Spleen (tissue), 7 donors: Measurements from ENCODE around the gene DUSP18.

Source experiments
- CTCF ChIP-seq, 11 experiments: fragments of 200-600 bp in 7 of 11; fragments of 450-650 bp in 4 of 11; sonication (generic) in 4 of 11; IDR thresholded peaks in 8 of 11; conservative IDR thresholded peaks in 3 of 11; 1 replicate in 7 of 11; 2 replicates in 4 of 11; pipeline versions ENCODE4 v1.4.0 to v1.8.0; 2016 to 2021; ENCODE audit warnings: antibody characterized with exemption in 11 of 11, inconsistent platforms in 4 of 11, mild to moderate bottlenecking in 1 of 11
- POLR2A ChIP-seq, 3 donors: fragments of 450-650 bp; IDR thresholded peaks; one replicate each; pipeline ENCODE4 v1.5.1; 2017; ENCODE audit warnings: antibody characterized with exemption in 3 of 3, mild to moderate bottlenecking in 1 of 3
- POLR2AphosphoS5 ChIP-seq, 3 donors: sonication (generic); formaldehyde crosslinking; IDR thresholded peaks; one replicate each; pipeline ENCODE4 v1.5.1; 2017; ENCODE audit warnings: antibody characterized with exemption in 3 of 3
- donor health status: DM: no; HTN: no; CAD: no; lungs with moderate emphysema.
- donor health status: DM: no; HTN: no; CAD: no.
- donor health status: DM: no; HTN: no; CAD: no.

DNA sequence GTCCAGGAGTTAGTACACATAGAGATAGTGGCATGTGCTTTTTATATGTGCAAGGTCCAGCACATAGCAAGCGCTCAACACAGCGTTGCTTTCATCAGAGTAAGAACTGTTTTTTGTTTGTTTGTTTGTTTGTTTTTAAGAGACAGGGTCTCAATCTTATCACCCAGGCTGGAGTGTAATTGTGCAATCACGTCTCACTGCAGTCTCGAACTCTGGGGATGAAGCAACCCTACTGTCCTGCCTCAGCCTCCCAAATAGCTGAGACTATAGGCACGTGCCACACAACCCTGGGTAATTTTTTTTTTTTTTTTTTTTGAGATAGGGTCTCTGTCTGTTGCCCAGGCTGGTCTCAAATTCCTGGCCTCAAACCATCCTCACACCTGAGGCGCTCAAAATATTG, 49.9 kb downstream of the DUSP18 start:
- TF ChIP-seq POLR2A (IDR thresholded peaks at IDR 0.05) = no peak
- no peak for TF ChIP-seq CTCF (IDR thresholded peaks at IDR 0.05 in 8 of 11, conservative IDR thresholded peaks at IDR 0.05 in 3 of 11)
- no peak for TF ChIP-seq POLR2AphosphoS5 (IDR thresholded peaks at IDR 0.05)
